H1 (cell line): Measurements from ENCODE around the gene L3MBTL4.

Source experiments
- EGR1 ChIP-seq: IDR thresholded peaks from 2 replicates; pipeline ENCODE4 v1.6.1; 2011; ENCODE audit warnings: low read depth, low read length, borderline replicate concordance
- EP300 ChIP-seq, 2 experiments: IDR thresholded peaks; 1 replicate in 1 of 2; 2 replicates in 1 of 2; pipeline ENCODE4 v1.6.1; 2011 to 2012; ENCODE audit warnings: low read depth in 2 of 2, low read length in 2 of 2, mild to moderate bottlenecking in 2 of 2, borderline replicate concordance in 1 of 2, inconsistent platforms in 1 of 2, moderate library complexity in 1 of 2
- EZH2 ChIP-seq: fragments of 200-600 bp; sonication (generic); IDR thresholded peaks from 2 replicates; pipeline ENCODE4 v1.7.1; 2012; ENCODE audit warnings: low read depth, mild to moderate bottlenecking, moderate library complexity, low read length, inconsistent platforms; ENCODE audit not compliant: severe bottlenecking
- HDAC2 ChIP-seq, 2 experiments: fragments of 300-600 bp in 1 of 2; sonication (generic) in 1 of 2; IDR thresholded peaks; 2 replicates each; pipeline ENCODE4 v1.6.1; 2011 to 2012; ENCODE audit warnings: low read depth in 2 of 2, low read length in 2 of 2, mild to moderate bottlenecking in 2 of 2, moderate library complexity in 2 of 2, borderline replicate concordance in 1 of 2, inconsistent platforms in 1 of 2
- JUND ChIP-seq: IDR thresholded peaks from 2 replicates; pipeline ENCODE4 v1.6.1; 2011; ENCODE audit warnings: mild to moderate bottlenecking, improper control_type of control experiment, low read length
- PHF8 ChIP-seq: fragments of 200-600 bp; sonication (generic); conservative IDR thresholded peaks from 2 replicates; pipeline ENCODE4 v1.7.1; 2012; ENCODE audit warnings: low read depth, mild to moderate bottlenecking, inconsistent platforms, low read length, moderate library complexity
- POLR2A ChIP-seq, 2 experiments: IDR thresholded peaks; 1 replicate in 1 of 2; 2 replicates in 1 of 2; pipeline ENCODE4 v1.6.1; 2011; ENCODE audit warnings: low read depth in 2 of 2, low read length in 2 of 2, mild to moderate bottlenecking in 2 of 2; ENCODE audit errors: control extremely low read depth in 1 of 2
- POLR2AphosphoS5 ChIP-seq: IDR thresholded peaks from 2 replicates; pipeline ENCODE4 v1.6.1; 2011; ENCODE audit warnings: low read depth, low read length
- RFX5 ChIP-seq: IDR thresholded peaks from 2 replicates; pipeline ENCODE4 v1.6.1; 2011; ENCODE audit warnings: low read depth, low read length, improper control_type of control experiment, borderline replicate concordance
- SP1 ChIP-seq: IDR thresholded peaks from 2 replicates; pipeline ENCODE4 v1.6.1; 2011; ENCODE audit warnings: low read depth, low read length
- TEAD4 ChIP-seq: IDR thresholded peaks from 2 replicates; pipeline ENCODE4 v1.6.1; 2012; ENCODE audit warnings: low read depth, low read length, inconsistent platforms, mixed read lengths
- TF ChIP-seq, protein P1 (sequence below), 3 experiments: IDR thresholded peaks; 1 replicate in 2 of 3; 2 replicates in 1 of 3; pipeline versions ENCODE4 v1.5.1 to v1.6.1; 2011; ENCODE audit warnings: low read length in 3 of 3, mild to moderate bottlenecking in 3 of 3, inconsistent platforms in 2 of 3, low read depth in 1 of 3, moderate library complexity in 1 of 3; ENCODE audit not compliant: insufficient read depth in 1 of 3; ENCODE audit errors: control extremely low read depth in 1 of 3
- TF ChIP-seq, protein P2 (sequence below): IDR thresholded peaks from 2 replicates; pipeline ENCODE4 v1.6.1; 2012; ENCODE audit warnings: inconsistent platforms
- TF ChIP-seq, protein P3 (sequence below): IDR thresholded peaks from 2 replicates; pipeline ENCODE4 v1.6.1; 2011; ENCODE audit warnings: low read length, improper control_type of control experiment

- no peak for TF ChIP-seq POLR2A (IDR thresholded peaks at IDR 0.05; ENCODE audit: control extremely low read depth in 1 of 2, low read depth in 2 of 2, low read length in 2 of 2)
- TF ChIP-seq EZH2 = no peak
- TF ChIP-seq, protein P1, sequence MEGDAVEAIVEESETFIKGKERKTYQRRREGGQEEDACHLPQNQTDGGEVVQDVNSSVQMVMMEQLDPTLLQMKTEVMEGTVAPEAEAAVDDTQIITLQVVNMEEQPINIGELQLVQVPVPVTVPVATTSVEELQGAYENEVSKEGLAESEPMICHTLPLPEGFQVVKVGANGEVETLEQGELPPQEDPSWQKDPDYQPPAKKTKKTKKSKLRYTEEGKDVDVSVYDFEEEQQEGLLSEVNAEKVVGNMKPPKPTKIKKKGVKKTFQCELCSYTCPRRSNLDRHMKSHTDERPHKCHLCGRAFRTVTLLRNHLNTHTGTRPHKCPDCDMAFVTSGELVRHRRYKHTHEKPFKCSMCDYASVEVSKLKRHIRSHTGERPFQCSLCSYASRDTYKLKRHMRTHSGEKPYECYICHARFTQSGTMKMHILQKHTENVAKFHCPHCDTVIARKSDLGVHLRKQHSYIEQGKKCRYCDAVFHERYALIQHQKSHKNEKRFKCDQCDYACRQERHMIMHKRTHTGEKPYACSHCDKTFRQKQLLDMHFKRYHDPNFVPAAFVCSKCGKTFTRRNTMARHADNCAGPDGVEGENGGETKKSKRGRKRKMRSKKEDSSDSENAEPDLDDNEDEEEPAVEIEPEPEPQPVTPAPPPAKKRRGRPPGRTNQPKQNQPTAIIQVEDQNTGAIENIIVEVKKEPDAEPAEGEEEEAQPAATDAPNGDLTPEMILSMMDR (IDR thresholded peaks at IDR 0.05; ENCODE audit: control extremely low read depth in 1 of 3, insufficient read depth in 1 of 3, low read depth in 1 of 3, low read length in 3 of 3) = no peak
- no peak for TF ChIP-seq TEAD4
- no peak for TF ChIP-seq JUND
- TF ChIP-seq EGR1 = no peak
- no peak for TF ChIP-seq POLR2AphosphoS5
- TF ChIP-seq RFX5 = no peak
- TF ChIP-seq PHF8 = no peak
- TF ChIP-seq EP300 (IDR thresholded peaks at IDR 0.05; ENCODE audit: borderline replicate concordance in 1 of 2, low read depth in 2 of 2, low read length in 2 of 2) = no peak
- TF ChIP-seq, protein P2, sequence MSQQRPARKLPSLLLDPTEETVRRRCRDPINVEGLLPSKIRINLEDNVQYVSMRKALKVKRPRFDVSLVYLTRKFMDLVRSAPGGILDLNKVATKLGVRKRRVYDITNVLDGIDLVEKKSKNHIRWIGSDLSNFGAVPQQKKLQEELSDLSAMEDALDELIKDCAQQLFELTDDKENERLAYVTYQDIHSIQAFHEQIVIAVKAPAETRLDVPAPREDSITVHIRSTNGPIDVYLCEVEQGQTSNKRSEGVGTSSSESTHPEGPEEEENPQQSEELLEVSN = no peak
- no peak for TF ChIP-seq HDAC2 (IDR thresholded peaks at IDR 0.05; ENCODE audit: borderline replicate concordance in 1 of 2, low read depth in 2 of 2, low read length in 2 of 2)
- TF ChIP-seq SP1 = no peak
- TF ChIP-seq, protein P3, sequence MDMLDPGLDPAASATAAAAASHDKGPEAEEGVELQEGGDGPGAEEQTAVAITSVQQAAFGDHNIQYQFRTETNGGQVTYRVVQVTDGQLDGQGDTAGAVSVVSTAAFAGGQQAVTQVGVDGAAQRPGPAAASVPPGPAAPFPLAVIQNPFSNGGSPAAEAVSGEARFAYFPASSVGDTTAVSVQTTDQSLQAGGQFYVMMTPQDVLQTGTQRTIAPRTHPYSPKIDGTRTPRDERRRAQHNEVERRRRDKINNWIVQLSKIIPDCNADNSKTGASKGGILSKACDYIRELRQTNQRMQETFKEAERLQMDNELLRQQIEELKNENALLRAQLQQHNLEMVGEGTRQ = no peak
Measured at GRCh38 chr18:6159426-6159825, 255.3 kb downstream of the L3MBTL4 start.
